Measurements from ENCODE around the gene XPA.

- TF ChIP-seq, protein P1, sequence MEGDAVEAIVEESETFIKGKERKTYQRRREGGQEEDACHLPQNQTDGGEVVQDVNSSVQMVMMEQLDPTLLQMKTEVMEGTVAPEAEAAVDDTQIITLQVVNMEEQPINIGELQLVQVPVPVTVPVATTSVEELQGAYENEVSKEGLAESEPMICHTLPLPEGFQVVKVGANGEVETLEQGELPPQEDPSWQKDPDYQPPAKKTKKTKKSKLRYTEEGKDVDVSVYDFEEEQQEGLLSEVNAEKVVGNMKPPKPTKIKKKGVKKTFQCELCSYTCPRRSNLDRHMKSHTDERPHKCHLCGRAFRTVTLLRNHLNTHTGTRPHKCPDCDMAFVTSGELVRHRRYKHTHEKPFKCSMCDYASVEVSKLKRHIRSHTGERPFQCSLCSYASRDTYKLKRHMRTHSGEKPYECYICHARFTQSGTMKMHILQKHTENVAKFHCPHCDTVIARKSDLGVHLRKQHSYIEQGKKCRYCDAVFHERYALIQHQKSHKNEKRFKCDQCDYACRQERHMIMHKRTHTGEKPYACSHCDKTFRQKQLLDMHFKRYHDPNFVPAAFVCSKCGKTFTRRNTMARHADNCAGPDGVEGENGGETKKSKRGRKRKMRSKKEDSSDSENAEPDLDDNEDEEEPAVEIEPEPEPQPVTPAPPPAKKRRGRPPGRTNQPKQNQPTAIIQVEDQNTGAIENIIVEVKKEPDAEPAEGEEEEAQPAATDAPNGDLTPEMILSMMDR (IDR thresholded peaks at IDR 0.05), result no peak
- no peak for TF ChIP-seq POLR2A (IDR thresholded peaks at IDR 0.05)
Observed at GRCh38 chr9:97625620-97626019, 71.5 kb downstream of the XPA start.
